ENCODE data around the gene S1PR5. TPM values are rescaled to one million over a fixed set of nuclear protein-coding genes. Genes with fewer than 3 reads are reported as not detected.

Gene S1PR5
- total RNA-seq, 3 donors from 2014 or later (not counting 1 experiment from before 2014, with no cell fraction given): 307 to 433 (median 368) TPM

DNA sequence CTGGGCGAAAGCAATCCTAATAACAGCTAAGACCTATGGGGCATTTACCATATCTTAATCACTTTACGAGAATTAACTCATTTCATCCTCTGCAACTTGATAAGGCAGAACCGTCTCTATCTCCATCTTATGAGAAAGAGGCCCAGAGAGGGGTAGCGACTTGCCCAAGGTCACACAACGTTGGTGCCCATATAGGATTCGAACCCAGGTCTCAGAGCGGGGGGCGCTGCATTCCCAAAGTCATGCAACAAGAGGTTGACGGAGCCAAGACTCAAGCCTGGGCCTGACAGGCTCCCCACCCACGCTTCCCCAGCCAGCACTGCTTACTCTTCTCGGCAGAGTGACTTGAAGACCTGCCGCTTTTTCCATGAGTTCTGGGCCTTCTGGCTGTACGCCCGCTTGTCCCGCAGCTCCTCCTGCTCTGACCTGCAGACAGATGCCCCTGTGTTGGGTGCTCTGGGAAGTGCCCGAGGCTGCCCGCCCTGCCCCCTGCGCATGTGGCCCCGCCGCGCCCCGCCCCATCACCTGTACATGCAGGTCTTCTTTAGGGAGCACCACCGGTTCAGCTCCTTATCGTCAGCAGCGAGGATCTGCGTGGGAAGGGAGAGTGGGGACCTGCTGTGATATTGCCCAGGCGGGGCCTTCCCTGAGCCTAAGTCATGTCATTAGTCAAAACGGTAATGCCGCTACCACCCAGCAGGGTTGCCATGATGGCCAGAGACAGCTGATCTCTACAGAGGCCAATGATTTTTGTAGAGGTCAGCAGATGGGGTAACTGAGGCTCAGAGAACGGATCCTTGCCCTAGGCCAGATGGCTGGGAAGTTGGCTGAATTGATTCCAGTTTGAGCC is 37.7 kb upstream of the S1PR5 start:
- Mint-ChIP-seq H3K9me3 (no peaks in the 10 kb centered on the region), H3K27ac (peak overlapping the region; percentile 94), H3K27me3 (ENCODE audit: low read depth in 2 of 2) (no peaks in the 10 kb centered on the region), H3K4me3 (peak overlapping the region; percentile 75), H3K4me1 (peaks cover 30 to 50% of the 10 kb centered on the region in 2 donors), H3K36me3 (no peaks in the 10 kb centered on the region)
- H3K27me3 ChIP-seq (ENCODE audit: control insufficient read depth, insufficient read depth, low read length): no peaks in the 10 kb centered on the region
- ATAC-seq (no peak), DNase-seq (no peak)
- TF ChIP-seq, protein P1, sequence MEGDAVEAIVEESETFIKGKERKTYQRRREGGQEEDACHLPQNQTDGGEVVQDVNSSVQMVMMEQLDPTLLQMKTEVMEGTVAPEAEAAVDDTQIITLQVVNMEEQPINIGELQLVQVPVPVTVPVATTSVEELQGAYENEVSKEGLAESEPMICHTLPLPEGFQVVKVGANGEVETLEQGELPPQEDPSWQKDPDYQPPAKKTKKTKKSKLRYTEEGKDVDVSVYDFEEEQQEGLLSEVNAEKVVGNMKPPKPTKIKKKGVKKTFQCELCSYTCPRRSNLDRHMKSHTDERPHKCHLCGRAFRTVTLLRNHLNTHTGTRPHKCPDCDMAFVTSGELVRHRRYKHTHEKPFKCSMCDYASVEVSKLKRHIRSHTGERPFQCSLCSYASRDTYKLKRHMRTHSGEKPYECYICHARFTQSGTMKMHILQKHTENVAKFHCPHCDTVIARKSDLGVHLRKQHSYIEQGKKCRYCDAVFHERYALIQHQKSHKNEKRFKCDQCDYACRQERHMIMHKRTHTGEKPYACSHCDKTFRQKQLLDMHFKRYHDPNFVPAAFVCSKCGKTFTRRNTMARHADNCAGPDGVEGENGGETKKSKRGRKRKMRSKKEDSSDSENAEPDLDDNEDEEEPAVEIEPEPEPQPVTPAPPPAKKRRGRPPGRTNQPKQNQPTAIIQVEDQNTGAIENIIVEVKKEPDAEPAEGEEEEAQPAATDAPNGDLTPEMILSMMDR (IDR thresholded peaks at IDR 0.05): no peak
- no peaks in the 10 kb centered on the region for H3K9me3 ChIP-seq (ENCODE audit: control insufficient read depth, insufficient read depth, low read length)
- H3K36me3 ChIP-seq (ENCODE audit: control insufficient read depth, insufficient read depth, low read length): peaks cover 68% of the 10 kb centered on the region
- WGBS (ENCODE audit: insufficient coverage): 86% methylated on average over 30 of the region's 30 CpGs
- H3K4me1 ChIP-seq (ENCODE audit: control insufficient read depth, insufficient read depth, low read length): peaks cover 72% of the 10 kb centered on the region
- peak overlapping the region; percentile 68 for H3K27ac ChIP-seq (ENCODE audit: low read length)
- intact Hi-C loops (cut with micrococcal nuclease): no loop called here
- H3K4me3 ChIP-seq (ENCODE audit: low read length): no peak overlapping the region

DNA sequence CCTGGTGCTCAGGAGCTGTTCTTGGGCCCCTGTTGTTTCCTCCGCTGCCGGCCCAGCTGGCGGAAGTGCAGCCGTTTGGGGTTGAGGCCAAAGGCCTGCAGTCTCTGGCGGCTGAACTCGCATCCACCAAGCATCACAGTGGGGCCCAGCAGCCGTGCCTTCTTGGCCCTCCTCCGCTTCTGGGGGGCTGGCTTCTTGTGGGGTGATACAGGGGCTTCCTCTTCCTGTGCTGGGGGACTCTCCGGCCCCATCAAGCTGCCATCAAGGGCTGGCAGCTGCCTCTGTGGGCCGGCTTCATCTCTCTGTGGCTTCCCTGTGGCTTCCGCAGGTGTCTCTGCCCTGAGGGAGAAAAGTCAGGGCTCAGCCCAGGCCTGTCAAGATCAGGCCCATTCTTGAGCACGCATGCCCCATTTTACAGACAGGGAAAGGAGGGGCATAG is 36.7 kb upstream of the S1PR5 start:
- H3K27me3 Mint-ChIP-seq (ENCODE audit: low read depth in 2 of 2): no peaks in the 10 kb centered on the region
- Histone ChIP-seq H3K27me3 (ENCODE audit: control insufficient read depth, insufficient read depth, low read length) (no peaks in the 10 kb centered on the region), H3K36me3 (ENCODE audit: control insufficient read depth, insufficient read depth, low read length) (peaks cover 64% of the 10 kb centered on the region), H3K4me3 (ENCODE audit: low read length) (no peak overlapping the region), H3K27ac (ENCODE audit: low read length) (peak overlapping the region; percentile 68), H3K4me1 (ENCODE audit: control insufficient read depth, insufficient read depth, low read length) (peaks cover 72% of the 10 kb centered on the region), H3K9me3 (ENCODE audit: control insufficient read depth, insufficient read depth, low read length) (no peaks in the 10 kb centered on the region)
- TF ChIP-seq, protein P1 (IDR thresholded peaks at IDR 0.05): no peak
- peak overlapping the region; percentile 94 for H3K27ac Mint-ChIP-seq
- no peaks in the 10 kb centered on the region for H3K36me3 Mint-ChIP-seq
- intact Hi-C loops (cut with micrococcal nuclease): loop anchor here (1.0 to 2.0 kb wide), 2 partner anchors 12 to 43 kb away; partner anchors contain the start of gene KRI1
- peaks cover 30 to 50% of the 10 kb centered on the region in 2 donors for H3K4me1 Mint-ChIP-seq
- DNase-seq (peak; percentile 56 to 88), ATAC-seq (peak; percentile 66 to 82 (median 81))
- under 1% methylated on average over 12 of the region's 12 CpGs for WGBS (ENCODE audit: insufficient coverage)
- H3K4me3 Mint-ChIP-seq: peak overlapping the region; percentile 75
- no peaks in the 10 kb centered on the region for H3K9me3 Mint-ChIP-seq

DNA sequence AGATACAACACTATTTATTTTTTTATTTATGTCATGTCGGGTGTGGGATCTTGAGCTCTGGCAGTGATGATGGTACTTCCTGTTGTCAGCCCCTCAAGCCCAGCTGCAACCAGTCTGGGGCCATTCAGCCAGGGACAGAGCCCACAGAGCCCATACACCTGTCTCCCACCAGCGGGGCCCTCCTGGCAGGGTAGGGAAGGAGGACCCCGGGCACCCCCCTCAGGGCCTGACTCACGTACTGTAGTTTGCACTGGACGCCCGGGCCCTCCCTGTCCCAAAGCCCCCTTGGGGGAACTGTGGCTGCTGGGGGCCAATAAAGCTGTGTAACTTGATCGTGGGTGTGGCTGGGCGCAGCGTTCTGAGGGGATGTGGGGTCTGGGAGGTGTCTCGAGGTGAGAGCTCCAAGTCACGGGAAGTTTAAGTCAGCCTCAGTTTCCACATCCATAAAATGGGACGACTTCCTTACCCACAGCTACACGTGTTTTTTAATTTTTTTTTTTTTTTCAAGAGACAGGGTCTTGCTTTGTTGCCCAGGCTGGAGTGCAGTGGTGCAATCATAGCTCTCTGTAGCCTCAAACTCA is 35.9 kb upstream of the S1PR5 start:
- peak overlapping the region; percentile 75 for H3K4me3 Mint-ChIP-seq
- peaks cover 72% of the 10 kb centered on the region for H3K4me1 ChIP-seq (ENCODE audit: control insufficient read depth, insufficient read depth, low read length)
- H3K4me1 Mint-ChIP-seq: peaks cover 30 to 50% of the 10 kb centered on the region in 2 donors
- TF ChIP-seq, protein P1 (IDR thresholded peaks at IDR 0.05): no peak
- no peaks in the 10 kb centered on the region for H3K9me3 ChIP-seq (ENCODE audit: control insufficient read depth, insufficient read depth, low read length)
- peaks cover 66% of the 10 kb centered on the region for H3K36me3 ChIP-seq (ENCODE audit: control insufficient read depth, insufficient read depth, low read length)
- ATAC-seq (peak; percentile 23 to 48 (median 42)), DNase-seq (peak; percentile 35 to 40)
- peak overlapping the region; percentile 68 for H3K27ac ChIP-seq (ENCODE audit: low read length)
- no peaks in the 10 kb centered on the region for H3K27me3 Mint-ChIP-seq (ENCODE audit: low read depth in 2 of 2)
- no peaks in the 10 kb centered on the region for H3K36me3 Mint-ChIP-seq
- intact Hi-C loops (cut with micrococcal nuclease): loop anchor here (1.0 to 2.0 kb wide), 2 partner anchors 13 to 42 kb away; partner anchors contain the start of gene KRI1
- 24% methylated on average over 10 of the region's 13 CpGs for WGBS (ENCODE audit: insufficient coverage)
- H3K27ac Mint-ChIP-seq: peak overlapping the region; percentile 94
- no peak overlapping the region for H3K4me3 ChIP-seq (ENCODE audit: low read length)
- no peaks in the 10 kb centered on the region for H3K9me3 Mint-ChIP-seq
- no peaks in the 10 kb centered on the region for H3K27me3 ChIP-seq (ENCODE audit: control insufficient read depth, insufficient read depth, low read length)

Measured in natural killer cell (primary cell).